Testis (tissue), 2 donors: ENCODE data around the gene GTPBP6.

Source experiments
- POLR2A ChIP-seq: fragments of 450-650 bp; IDR thresholded peaks from one replicate; pipeline ENCODE4 v1.6.1; 2017; ENCODE audit warnings: antibody characterized with exemption, mild to moderate bottlenecking, moderate library complexity
- TF ChIP-seq, protein P1 (sequence below), 3 experiments: fragments of 450-650 bp in 2 of 3; fragments of 200-600 bp in 1 of 3; sonication (generic) in 1 of 3; IDR thresholded peaks; one replicate each; pipeline ENCODE4 v1.5.1; 2016 to 2019; ENCODE audit warnings: antibody characterized with exemption in 3 of 3, mild to moderate bottlenecking in 2 of 3, moderate library complexity in 1 of 3

DNA sequence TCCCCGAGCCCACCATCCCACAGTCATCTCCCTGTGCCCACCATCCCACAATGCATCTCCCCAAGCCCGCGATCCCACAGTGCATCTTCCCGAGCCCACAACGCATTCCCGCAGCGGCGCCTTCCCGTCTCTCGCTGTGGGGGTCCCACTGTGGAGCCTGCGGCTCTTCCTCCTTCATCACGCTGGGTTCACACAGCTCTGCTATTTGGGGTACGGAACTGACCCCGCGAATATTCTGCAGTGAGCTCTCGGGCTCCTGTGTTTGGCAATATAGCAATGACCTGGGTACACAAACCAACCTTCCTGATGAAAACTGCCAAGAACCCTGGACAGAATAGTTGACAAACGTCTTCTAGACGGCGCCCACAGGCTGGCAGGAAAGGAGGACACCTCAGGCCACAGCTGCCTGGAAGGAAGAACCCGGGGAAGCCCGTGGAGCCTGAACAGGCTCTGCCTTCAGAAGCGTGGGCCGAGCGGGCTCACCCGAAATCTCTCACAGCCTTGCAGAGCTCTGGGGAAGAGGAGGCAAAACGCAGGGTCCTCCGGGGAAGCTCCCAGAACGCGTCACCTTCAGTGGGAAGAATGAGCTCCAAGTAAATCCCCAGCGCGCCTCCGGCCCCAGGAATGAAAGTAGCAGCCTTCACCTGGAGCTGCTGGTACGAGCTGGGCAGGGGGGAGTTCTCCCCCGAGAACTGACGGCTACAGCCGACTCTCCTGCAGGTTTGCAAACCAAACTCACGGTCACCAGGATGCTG is 45.2 kb upstream of the GTPBP6 start:
- TF ChIP-seq, protein P1, sequence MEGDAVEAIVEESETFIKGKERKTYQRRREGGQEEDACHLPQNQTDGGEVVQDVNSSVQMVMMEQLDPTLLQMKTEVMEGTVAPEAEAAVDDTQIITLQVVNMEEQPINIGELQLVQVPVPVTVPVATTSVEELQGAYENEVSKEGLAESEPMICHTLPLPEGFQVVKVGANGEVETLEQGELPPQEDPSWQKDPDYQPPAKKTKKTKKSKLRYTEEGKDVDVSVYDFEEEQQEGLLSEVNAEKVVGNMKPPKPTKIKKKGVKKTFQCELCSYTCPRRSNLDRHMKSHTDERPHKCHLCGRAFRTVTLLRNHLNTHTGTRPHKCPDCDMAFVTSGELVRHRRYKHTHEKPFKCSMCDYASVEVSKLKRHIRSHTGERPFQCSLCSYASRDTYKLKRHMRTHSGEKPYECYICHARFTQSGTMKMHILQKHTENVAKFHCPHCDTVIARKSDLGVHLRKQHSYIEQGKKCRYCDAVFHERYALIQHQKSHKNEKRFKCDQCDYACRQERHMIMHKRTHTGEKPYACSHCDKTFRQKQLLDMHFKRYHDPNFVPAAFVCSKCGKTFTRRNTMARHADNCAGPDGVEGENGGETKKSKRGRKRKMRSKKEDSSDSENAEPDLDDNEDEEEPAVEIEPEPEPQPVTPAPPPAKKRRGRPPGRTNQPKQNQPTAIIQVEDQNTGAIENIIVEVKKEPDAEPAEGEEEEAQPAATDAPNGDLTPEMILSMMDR (IDR thresholded peaks at IDR 0.05) = no peak
- no peak for TF ChIP-seq POLR2A
